Endothelial cell of umbilical vein (primary cell): ENCODE measurements around the gene SYNGR4. TPM values are rescaled to one million over a fixed set of nuclear protein-coding genes. Genes with fewer than 3 reads are reported as not detected.

ENCODE experiments used
- BruUV-seq: library from RNA; stranded (reverse); fragments of 400-500 nt; replicated peaks from 2 replicates; lab custom pipeline; 2021; lab: Mats Ljungman, UMichigan
- CTCF ChIA-PET: fragments of 300-600, 350-600 bp; sonication (Branson Sonifier 250); formaldehyde crosslinking; loops from one replicate; lab custom pipeline; 2021; ENCODE audit warnings: antibody characterized with exemption, inconsistent platforms; lab: Charles Lee
- POLR2A ChIA-PET: fragments of 300-600, 350-600 bp; sonication (Branson Sonifier 250); formaldehyde crosslinking; loops from one replicate; lab custom pipeline; 2021; ENCODE audit warnings: antibody characterized with exemption, inconsistent platforms; lab: Charles Lee
- DNase-seq: peaks from one replicate; pipeline ENCODE4 v3.0.0-alpha.2; 2011; ENCODE audit warnings: low read depth, low spot score
- FAIRE-seq: peaks from 2 replicates; lab custom pipeline; 2011; peaks lifted over from hg19 to GRCh38; lab: Jason Lieb, UNC
- H2AFZ ChIP-seq: 2 replicates; pipeline ENCODE4 v1.6.0; 2012; ENCODE audit warnings: low read depth, low read length, control low read depth, inconsistent platforms
- H3K27ac ChIP-seq: 2 replicates; pipeline ENCODE4 v1.5.1; 2011; ENCODE audit warnings: low read depth, mild to moderate bottlenecking, control low read depth, low read length, moderate library complexity; ENCODE audit not compliant: insufficient read depth
- H3K27me3 ChIP-seq, 2 experiments: 2 replicates each; pipeline versions ENCODE4 v1.6.0 to v1.6.1; 2011; ENCODE audit warnings: low read length in 2 of 2, mixed read lengths in 1 of 2; ENCODE audit not compliant: control insufficient read depth in 2 of 2, insufficient read depth in 2 of 2
- H3K36me3 ChIP-seq, 2 experiments: 2 replicates in 1 of 2; 3 replicates in 1 of 2; pipeline ENCODE4 v1.5.1; 2011; ENCODE audit warnings: low read length in 2 of 2, mild to moderate bottlenecking in 1 of 2, moderate library complexity in 1 of 2; ENCODE audit not compliant: control insufficient read depth in 2 of 2, insufficient read depth in 2 of 2; ENCODE audit errors: extremely low read depth in 1 of 2
- H3K4me1 ChIP-seq: 3 replicates; pipeline ENCODE4 v1.5.1; 2011; ENCODE audit warnings: mild to moderate bottlenecking, low read length; ENCODE audit not compliant: control insufficient read depth, insufficient read depth; ENCODE audit errors: extremely low read depth
- H3K4me2 ChIP-seq: 2 replicates; pipeline ENCODE4 v1.6.1; 2011; ENCODE audit warnings: low read length, control low read depth, mixed read lengths; ENCODE audit not compliant: insufficient read depth
- H3K4me3 ChIP-seq, 3 experiments: fragments of 200-600 bp in 1 of 3; sonication (generic), shearing (Covaris generic) in 1 of 3; replicated peaks in 1 of 3; 2 replicates each; pipeline ENCODE4 v1.5.1; 2011 to 2016; ENCODE audit warnings: control low read depth in 3 of 3, low read length in 3 of 3, mild to moderate bottlenecking in 2 of 3, inconsistent platforms in 1 of 3, low read depth in 1 of 3, moderate library complexity in 1 of 3; ENCODE audit not compliant: insufficient read depth in 1 of 3
- H3K79me2 ChIP-seq: 2 replicates; pipeline ENCODE4 v1.6.0; 2012; ENCODE audit warnings: low read length, inconsistent platforms; ENCODE audit not compliant: control insufficient read depth, insufficient read depth
- H3K9ac ChIP-seq: replicated peaks from 2 replicates; pipeline ENCODE3; 2011; ENCODE audit warnings: low read length, control low read depth; ENCODE audit not compliant: insufficient read depth; ENCODE audit errors: extremely low read depth
- H3K9me1 ChIP-seq: replicated peaks from 3 replicates; pipeline ENCODE4 v1.6.0; 2011; ENCODE audit warnings: mild to moderate bottlenecking, low read length; ENCODE audit not compliant: control insufficient read depth, insufficient read depth; ENCODE audit errors: extremely low read depth
- H3K9me3 ChIP-seq: replicated peaks from 2 replicates; pipeline ENCODE4 v1.5.1; 2012; ENCODE audit warnings: low read length, inconsistent platforms; ENCODE audit not compliant: control insufficient read depth, insufficient read depth
- H4K20me1 ChIP-seq: replicated peaks from 2 replicates; pipeline ENCODE3; 2011; ENCODE audit warnings: mild to moderate bottlenecking, low read length; ENCODE audit not compliant: control insufficient read depth, insufficient read depth; ENCODE audit errors: extremely low read depth
- EZH2 ChIP-seq: IDR thresholded peaks from 2 replicates; pipeline ENCODE4 v1.6.1; 2012; ENCODE audit warnings: borderline replicate concordance, low read depth, mild to moderate bottlenecking, moderate library complexity, low read length, inconsistent platforms; ENCODE audit not compliant: severe bottlenecking
- MYC ChIP-seq: IDR thresholded peaks from one replicate; pipeline ENCODE4 v1.6.1; 2011; ENCODE audit warnings: mild to moderate bottlenecking, low read depth, low read length
- POLR2A ChIP-seq: IDR thresholded peaks from 2 replicates; pipeline ENCODE4 v1.6.1; 2012; ENCODE audit warnings: low read depth, mild to moderate bottlenecking, control low read depth, low read length
- POLR2AphosphoS5 ChIP-seq: IDR thresholded peaks from 2 replicates; pipeline ENCODE4 v1.6.1; 2012; ENCODE audit warnings: low read depth, mild to moderate bottlenecking, control low read depth, low read length, moderate library complexity; ENCODE audit not compliant: insufficient read depth
- dilution Hi-C: fragments of 300-500 bp; cut with MboI; formaldehyde crosslinking; loops from one replicate; pipeline ENCODE4 v1.15.0; 2019; ENCODE audit warnings: low sequenced_read_pairs; ENCODE audit not compliant: extremely low pct_ligation_motif_present
- intact Hi-C: fragments of 100-400 bp; cut with micrococcal nuclease; formaldehyde crosslinking; loops from one replicate; pipeline ENCODE4 v1.10.0; 2022
- polyA plus RNA-seq, 4 experiments: library from polyadenylated mRNA; depleted of rRNA in 3 of 4; stranded (reverse) in 3 of 4; unstranded in 1 of 4; fragments of >200 nt; gene quantifications; 2 replicates each; pipeline versions ENCODE4 v1.2.1 to v1.2.3, GENCODE V29; 2011 to 2012; ENCODE audit warnings: missing spikeins in 1 of 4
- total RNA-seq: library from RNA; stranded (reverse); gene quantifications from 2 replicates; pipeline ENCODE4 v1.2.3, GENCODE V29; 2021

SYNGR4 gene
- total and polyA plus RNA-seq, 2 donors (not counting 3 experiments of a cell fraction or from before 2014, with no cell fraction given), result not detected

DNA sequence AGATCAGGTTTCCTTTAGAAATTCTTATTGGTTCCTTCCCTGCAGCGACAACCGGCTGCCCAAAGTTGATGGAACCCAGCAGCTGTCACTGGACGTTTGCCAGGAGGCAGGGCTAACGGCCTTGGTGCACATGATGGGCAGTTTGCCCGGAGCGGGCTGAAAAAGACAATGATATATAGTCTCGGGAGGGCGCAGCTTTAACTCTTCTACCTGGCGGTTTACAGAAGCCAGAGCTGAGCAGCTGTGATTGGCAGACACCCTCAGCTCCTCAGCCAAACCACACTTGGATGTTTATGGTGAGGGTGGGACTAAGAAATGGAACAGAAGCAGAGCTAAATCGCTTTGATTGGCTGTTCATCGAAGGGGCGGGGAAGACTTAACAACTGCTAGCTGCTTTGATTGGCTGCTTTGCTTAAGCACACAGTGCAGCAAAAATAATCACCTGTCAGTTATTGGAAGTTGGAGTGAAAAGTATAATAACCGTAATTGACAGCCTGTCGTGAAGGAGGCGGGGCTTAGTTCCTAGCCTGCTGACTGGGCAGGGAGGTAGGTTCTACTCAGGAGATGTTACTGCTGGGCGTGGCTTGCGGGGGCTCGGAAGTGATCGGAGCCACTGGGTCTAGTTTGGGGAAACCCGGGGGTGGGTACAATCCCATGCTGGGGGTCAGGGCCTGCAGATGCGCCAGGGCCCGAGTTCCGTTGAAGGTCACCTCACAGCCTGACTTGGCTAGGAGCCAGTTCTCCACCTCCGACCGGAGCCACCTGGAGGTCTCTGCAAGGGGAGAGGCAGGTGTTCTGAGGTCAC, 31.3 kb upstream of the SYNGR4 start:
- Histone ChIP-seq H3K79me2 (peaks cover under 1% of the 10 kb centered on the region), H3K4me2 (peak overlapping the region; percentile 65), H4K20me1 (no peaks in the 10 kb centered on the region), H3K9me1 (no peaks in the 10 kb centered on the region), H3K4me3 (peak overlapping the region in 2 of 3 experiments; percentile 18 to 29), H3K27ac (peak overlapping the region; percentile 64), H3K9ac (peak overlapping the region; percentile 10), H3K36me3 (no peaks in the 10 kb centered on the region), H2AFZ (peak overlapping the region; percentile 52), H3K9me3 (no peaks in the 10 kb centered on the region), H3K4me1 (peaks cover 16% of the 10 kb centered on the region), H3K27me3 (no peaks in the 10 kb centered on the region)
- DNase-seq (peak; percentile 97), FAIRE-seq (peak; percentile 97)
- ChIA-PET CTCF (interaction anchor here (0.7 to 10.0 kb wide), 16 partner anchors 13 to 254 kb away, joined by 3 to 486 read pairs (median 5); partner anchors contain the start of genes EMP3, SYNGR4 and TMEM143), POLR2A (interaction anchor here (0.8 to 0.9 kb wide), 3 partner anchors 11 to 15 kb away, joined by 3 to 5 read pairs (median 3); a partner anchor contains a TSS)
- BruUV-seq, result no TSS peak
- TF ChIP-seq EZH2, result no peak
- TF ChIP-seq MYC, result no peak
- TF ChIP-seq POLR2AphosphoS5, result peak; percentile 30
- no peak for TF ChIP-seq POLR2A
- dilution Hi-C loops (no loop called here), intact Hi-C loops (loop anchor here (1.0 kb wide), 1 partner anchor 13 kb away; no protein-coding TSS in a partner anchor)
